Suppressor macrophage treated with lipopolysaccharide for 1 hour (primary cell): ENCODE data around the gene TLCD4.
"Not testable (repeated sequence)": the region's sequence is repeated elsewhere in the genome, so short reads cannot be mapped to it uniquely, and the experiment has no call there.

ENCODE experiments used
- DNase-seq, 3 donors: peaks; one replicate each; pipeline ENCODE4 v3.0.0-alpha.2; 2020 to 2022

Gene TLCD4

GRCh38 chr1:95117207-95118066 is at the start of gene TLCD4:
TSS of gene TLCD4 (plus strand) at chr1:95117355. CDS start at chr1:95143902, 26,547 bp downstream.
- peak in 2 of 3 donors; percentile 24 to 41 for DNase-seq

GRCh38 chr1:95067568-95067967 is 49.6 kb upstream of the TLCD4 start:
- DNase-seq = peak in 2 of 3 donors; percentile 10

GRCh38 chr1:95068956-95069709 is 48.0 kb upstream of the TLCD4 start:
- DNase-seq = no peak

GRCh38 chr1:95069710-95070093 is 47.5 kb upstream of the TLCD4 start:
- no peak for DNase-seq

- DNase-seq = no peak
These were observed 45.6 kb upstream of the TLCD4 start for GRCh38 chr1:95071539-95071938.

- DNase-seq = no peak
These were observed 45.0 kb upstream of the TLCD4 start for GRCh38 chr1:95072117-95072516.

- DNase-seq = peak; percentile 94 to 97 (median 94)
These were observed 44.4 kb upstream of the TLCD4 start, which contains the start of gene ALG14 for GRCh38 chr1:95072532-95073419. TSS of gene ALG14 (minus strand) at chr1:95072951. CDS start at chr1:95072898, 53 bp downstream.

GRCh38 chr1:95073446-95073845 is 43.7 kb upstream of the TLCD4 start:
- DNase-seq = no peak

GRCh38 chr1:95076034-95076433 is 41.1 kb upstream of the TLCD4 start:
- no peak for DNase-seq

- no peak for DNase-seq
These were observed 36.7 kb upstream of the TLCD4 start for GRCh38 chr1:95080446-95080845.

- DNase-seq = no peak
These were observed 36.3 kb upstream of the TLCD4 start for GRCh38 chr1:95080879-95081278.

GRCh38 chr1:95084317-95085176 is 32.6 kb upstream of the TLCD4 start:
- DNase-seq = peak; percentile 43 to 47 (median 43)

GRCh38 chr1:95085376-95085775 is 31.8 kb upstream of the TLCD4 start:
- DNase-seq = no peak

GRCh38 chr1:95086949-95087533 is 30.1 kb upstream of the TLCD4 start:
- no peak for DNase-seq

GRCh38 chr1:95088303-95088702 is 28.9 kb upstream of the TLCD4 start:
- no peak for DNase-seq

GRCh38 chr1:95089650-95090287 is 27.4 kb upstream of the TLCD4 start:
- DNase-seq = no peak

GRCh38 chr1:95091290-95091689 is 25.9 kb upstream of the TLCD4 start:
- DNase-seq = not testable (repeated sequence)

GRCh38 chr1:95092891-95093290 is 24.3 kb upstream of the TLCD4 start:
- DNase-seq = not testable (repeated sequence)

- DNase-seq = no peak
These were observed 23.9 kb upstream of the TLCD4 start for GRCh38 chr1:95093296-95093695.

GRCh38 chr1:95094923-95095322 is 22.2 kb upstream of the TLCD4 start:
- no peak for DNase-seq

GRCh38 chr1:95095833-95096217 is 21.3 kb upstream of the TLCD4 start:
- peak; percentile 30 to 50 (median 46) for DNase-seq
